Neural cell (in vitro differentiated cells): ENCODE measurements around the gene RNU6-8.

Source experiments
- CTCF ChIP-seq: fragments of 450-650 bp; IDR thresholded peaks from 2 replicates; pipeline ENCODE4 v1.5.1; 2014; ENCODE audit warnings: antibody characterized with exemption, mild to moderate bottlenecking, moderate library complexity; ENCODE audit not compliant: poor library complexity, severe bottlenecking
- EZH2 ChIP-seq: fragments of 200-600, 300-800 bp; shearing (Covaris generic), sonication (generic); IDR thresholded peaks from 2 replicates; pipeline ENCODE4 v1.6.1; 2014; ENCODE audit warnings: antibody characterized with exemption, low read length, borderline replicate concordance, mild to moderate bottlenecking; ENCODE audit not compliant: insufficient read depth, poor library complexity, severe bottlenecking
- RAD21 ChIP-seq: fragments of 450-650 bp; conservative IDR thresholded peaks from 2 replicates; pipeline ENCODE4 v1.6.1; 2014; ENCODE audit warnings: antibody characterized with exemption, mild to moderate bottlenecking, moderate library complexity

GRCh38 chr14:32185097-32185496, 18.0 kb downstream of the RNU6-8 start:
- no peak for TF ChIP-seq CTCF
- TF ChIP-seq EZH2: no peak
- TF ChIP-seq RAD21: no peak
